Measurements from ENCODE around the gene PSG5.
"Not testable (repeated sequence)": the region's sequence is repeated elsewhere in the genome, so short reads cannot be mapped to it uniquely, and the experiment has no call there.

The PSG5 gene

DNA sequence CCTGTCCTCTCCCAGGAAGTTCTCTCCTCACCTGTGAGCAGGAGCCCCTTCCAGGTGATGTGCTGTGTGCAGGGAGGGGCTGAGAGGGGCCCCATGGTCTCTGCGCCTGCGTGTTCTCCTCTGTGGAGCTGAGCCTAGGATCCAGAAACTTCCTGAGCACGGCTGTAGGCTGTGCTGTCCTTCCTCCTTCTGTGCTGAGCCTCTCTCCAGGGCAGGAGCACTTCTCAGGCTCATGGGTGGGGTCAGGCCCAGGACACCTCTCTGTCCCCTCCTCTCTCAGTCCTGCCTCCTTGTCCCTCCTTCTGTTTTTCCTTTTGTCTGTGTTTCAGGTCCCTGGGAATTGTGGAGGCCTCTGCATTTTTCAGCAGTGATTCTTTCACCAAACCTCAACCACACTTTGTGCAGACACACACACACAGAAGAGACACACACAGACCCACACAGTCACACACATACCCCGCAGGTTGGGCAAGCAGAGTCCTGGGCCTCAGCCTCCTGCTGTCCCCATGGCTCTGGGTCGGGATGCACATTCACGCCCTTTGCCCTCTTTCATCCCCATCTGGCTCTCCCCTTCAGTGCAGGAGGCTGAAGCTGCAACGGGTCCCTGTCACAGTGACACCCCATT, at the start of gene PSG5:
Gene PSG5 (minus strand): TSS at position 226 of the 625 bp plus-strand sequence. CDS start 131 bp downstream, at position 95.
- DNase-seq (ENCODE audit: low spot score) = not testable (repeated sequence)

- DNase-seq (ENCODE audit: low spot score) = not testable (repeated sequence)
Measured at GRCh38 chr19:43235686-43236085, 49.4 kb upstream of the PSG5 start.

DNA sequence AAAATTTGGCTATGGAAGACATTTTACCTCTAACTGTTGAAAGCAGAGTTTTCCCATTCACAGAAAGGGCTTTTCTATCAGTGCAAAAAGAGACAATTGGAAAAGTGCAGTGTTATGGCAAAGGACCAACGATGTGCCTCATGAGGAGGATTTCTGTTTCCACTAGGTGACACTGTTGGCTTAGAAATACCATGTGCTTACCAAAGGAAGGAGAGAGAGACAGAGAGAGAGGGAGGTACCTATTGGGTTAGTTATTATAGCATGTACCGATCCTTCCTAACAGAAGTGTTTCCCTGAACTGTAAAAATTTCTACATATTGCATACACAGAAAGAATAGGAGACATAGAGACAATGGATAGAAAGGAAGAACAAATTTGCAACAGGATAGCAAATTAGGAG, 43.0 kb upstream of the PSG5 start:
- peak; percentile 1 for DNase-seq (ENCODE audit: low spot score)

DNA sequence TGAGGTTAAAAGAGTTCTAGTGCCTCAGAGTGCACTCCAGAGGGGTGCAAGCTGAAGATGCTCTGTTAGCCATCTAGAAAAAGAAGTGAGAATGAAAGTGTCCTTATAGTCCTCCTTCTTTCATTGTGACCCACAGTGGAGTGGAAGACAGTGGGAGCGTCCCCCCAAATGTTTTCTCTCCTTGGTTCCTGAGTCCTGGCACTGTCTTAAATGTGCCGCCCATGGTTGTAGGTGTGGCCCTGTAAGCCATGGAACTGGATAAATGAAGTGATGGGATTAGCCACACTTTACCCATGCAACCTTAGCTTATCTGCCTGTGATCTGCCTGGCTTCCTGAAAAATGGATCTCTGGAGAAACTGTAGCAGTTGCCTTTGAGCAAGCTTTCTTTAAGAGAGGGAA, 42.4 kb upstream of the PSG5 start:
- DNase-seq (ENCODE audit: low spot score) = not testable (repeated sequence)

DNA sequence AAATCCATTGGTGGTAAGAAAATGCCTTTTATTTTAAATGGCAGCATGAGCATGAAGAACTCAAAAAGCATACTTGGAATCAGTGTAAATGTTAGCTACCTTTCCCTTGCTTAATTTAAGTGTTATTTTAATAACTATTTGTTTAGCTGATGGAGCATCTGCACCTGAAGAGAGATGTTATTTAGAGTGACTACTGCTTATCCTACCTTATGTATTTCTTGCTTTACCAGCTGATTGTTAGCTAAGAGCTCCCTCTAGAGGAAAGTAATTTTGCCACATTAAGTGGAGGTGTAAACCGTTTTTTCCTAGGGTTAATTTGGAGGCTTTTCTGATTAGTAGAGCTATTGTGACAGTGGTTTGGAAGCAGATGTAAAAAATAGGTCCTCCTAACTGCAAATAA, 40.6 kb upstream of the PSG5 start:
- DNase-seq (ENCODE audit: low spot score) = not testable (repeated sequence)

DNA sequence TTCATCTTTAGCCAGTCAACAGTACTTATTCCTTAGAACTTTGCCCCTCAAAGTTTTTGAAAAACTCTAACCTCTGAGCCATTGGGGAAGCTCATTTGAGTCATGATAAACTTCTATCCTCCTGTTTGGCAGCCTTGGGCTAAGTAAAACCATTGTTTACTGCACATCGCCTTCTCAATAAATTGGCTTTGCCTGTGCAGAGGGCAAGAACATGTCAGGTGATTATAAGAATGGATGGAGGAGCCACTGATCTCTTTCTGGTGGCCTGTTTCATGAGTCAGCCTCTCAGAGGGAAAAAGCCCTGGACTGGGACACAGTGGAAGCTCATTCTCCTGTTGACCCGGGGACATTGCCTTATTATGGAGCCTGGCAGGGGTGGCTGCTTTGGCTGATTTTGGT, 38.5 kb upstream of the PSG5 start:
- DNase-seq (ENCODE audit: low spot score) = no peak

DNA sequence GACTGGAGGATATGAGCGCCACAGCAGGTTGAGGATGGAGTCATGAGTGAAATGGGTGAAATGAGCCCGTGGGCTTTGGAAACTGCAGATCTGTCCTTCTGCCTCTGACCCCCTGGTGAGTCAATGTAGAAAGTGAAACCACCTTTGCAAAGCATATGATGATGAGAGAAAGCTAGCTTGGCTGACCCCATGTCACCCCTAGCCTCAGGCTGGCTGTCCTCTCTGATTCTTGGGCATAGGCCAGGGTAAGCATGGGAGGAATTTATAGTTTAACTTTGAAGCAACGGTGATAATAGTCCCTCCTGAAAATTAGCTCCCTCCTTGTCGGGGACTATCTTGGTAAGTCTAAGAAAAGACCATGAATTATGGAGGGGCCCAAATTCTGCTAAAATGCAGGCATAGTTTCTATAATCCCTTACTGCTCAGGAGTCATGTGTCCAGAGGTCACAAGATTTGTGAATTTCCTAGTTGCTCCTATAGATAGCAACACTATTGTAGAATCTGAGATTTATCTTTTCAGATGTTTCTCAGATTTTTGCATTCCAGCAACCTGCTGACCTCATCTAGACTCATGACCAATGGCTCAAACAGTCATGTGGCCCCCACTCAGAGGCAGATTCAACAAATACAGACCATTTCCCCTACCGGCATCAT, 38.0 kb upstream of the PSG5 start:
- not testable (repeated sequence) for DNase-seq (ENCODE audit: low spot score)

DNA sequence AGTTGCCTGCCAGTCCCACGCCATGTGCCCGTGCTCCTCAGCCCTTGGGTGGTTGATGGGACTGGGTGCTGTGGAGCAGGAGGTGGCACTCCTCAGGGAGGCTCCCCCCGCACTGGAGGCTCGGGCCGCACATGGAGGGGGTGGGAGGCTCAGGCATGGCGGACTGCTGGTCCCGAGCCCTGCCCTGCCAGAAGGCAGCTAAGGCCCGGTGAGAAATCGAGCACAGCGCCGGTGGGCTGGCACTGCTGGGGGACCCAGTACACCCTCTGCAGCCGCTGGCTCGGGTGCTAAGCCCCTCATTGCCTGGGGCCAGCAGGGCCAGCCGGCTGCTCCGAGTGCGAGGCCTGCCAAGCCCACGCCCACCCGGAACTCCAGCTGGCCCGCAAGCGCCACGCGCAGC, 35.6 kb upstream of the PSG5 start:
- DNase-seq (ENCODE audit: low spot score) = not testable (repeated sequence)

DNA sequence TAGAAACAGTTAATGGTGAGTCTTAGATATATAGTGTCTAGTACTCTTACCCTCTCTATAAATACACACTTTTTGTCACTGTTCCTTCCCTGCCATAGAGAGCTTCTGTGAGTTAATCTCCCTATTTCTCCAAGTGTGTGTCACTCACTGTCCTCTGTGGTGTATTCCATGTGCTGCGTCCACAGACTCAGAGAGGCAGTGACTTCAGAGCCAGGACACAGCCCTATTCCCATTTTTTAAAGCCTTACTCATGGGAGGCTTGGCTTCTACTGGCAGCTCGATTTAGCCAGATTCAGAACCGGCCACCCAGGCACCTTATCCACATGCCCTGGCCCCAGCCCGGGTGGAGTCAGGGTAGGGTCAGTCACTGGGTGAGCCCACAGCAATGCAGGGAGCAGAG, 32.8 kb upstream of the PSG5 start:
- DNase-seq (ENCODE audit: low spot score) = not testable (repeated sequence)

DNA sequence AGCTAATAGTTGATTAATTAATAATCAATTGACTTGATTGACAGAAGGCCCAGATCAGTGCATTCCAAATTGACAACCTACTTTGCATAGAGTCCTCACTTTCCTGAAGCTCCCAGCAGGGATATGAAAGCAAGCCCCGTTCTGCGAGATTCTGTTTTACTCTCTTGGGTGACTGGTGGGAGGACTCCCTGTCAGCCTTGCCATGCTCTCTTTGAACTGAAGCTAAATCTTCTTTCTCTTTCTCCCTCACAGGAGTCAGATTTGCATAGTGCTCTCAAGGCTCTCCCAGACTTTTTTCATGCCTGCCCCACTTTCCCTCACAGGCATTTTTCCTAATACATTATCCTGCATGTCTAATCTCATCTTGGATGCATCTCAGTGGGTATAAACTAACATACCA, 29.5 kb upstream of the PSG5 start:
- not testable (repeated sequence) for DNase-seq (ENCODE audit: low spot score)

GRCh38 chr19:43207991-43208390, 21.7 kb upstream of the PSG5 start:
- no peak for DNase-seq (ENCODE audit: low spot score)

- DNase-seq (ENCODE audit: low spot score) = not testable (repeated sequence)
Measured at GRCh38 chr19:43207174-43207573, 20.8 kb upstream of the PSG5 start.

DNA sequence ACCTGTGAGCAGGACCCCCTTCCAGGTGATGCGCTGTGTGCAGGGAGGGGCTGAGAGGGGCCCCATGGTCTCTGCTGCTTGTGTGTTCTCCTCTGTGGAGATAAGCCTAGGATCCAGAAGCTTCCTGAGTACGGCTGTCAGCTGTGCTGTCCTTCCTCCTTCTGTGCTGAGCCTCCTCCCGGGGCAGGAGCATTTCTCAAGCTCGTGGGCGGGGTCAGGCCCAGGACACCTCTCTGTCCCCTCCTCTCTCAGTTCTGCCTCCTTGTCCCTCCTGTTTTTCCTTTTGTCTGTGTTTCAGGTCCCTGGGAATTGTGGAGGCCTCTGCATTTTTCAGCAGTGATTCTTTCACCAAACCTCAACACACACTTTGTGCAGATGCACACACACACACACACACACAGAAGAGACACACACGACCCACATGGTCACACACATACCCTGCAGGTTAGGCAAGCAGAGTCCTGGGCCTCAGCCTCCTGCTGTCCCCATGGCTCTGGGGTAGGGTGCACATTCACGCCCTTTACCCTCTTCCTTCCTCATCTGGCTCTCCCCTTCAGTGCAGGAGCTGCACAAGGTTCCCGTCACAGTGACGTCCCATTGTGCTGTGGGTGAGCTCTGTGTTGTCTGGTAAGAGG, 19.3 kb upstream of the PSG5 start, which contains the start of gene PSG4:
Gene PSG4 (minus strand): TSS at position 168 of the 635 bp plus-strand sequence. CDS start 102 bp downstream, at position 66.
- DNase-seq (ENCODE audit: low spot score) = not testable (repeated sequence)

- not testable (repeated sequence) for DNase-seq (ENCODE audit: low spot score)
Measured at GRCh38 chr19:43203611-43204010, 17.3 kb upstream of the PSG5 start.

- not testable (repeated sequence) for DNase-seq (ENCODE audit: low spot score)
Measured at GRCh38 chr19:43201891-43202290, 15.6 kb upstream of the PSG5 start.

- DNase-seq (ENCODE audit: low spot score) = peak; percentile 21
Measured at GRCh38 chr19:43201337-43201801, 15.0 kb upstream of the PSG5 start.

DNA sequence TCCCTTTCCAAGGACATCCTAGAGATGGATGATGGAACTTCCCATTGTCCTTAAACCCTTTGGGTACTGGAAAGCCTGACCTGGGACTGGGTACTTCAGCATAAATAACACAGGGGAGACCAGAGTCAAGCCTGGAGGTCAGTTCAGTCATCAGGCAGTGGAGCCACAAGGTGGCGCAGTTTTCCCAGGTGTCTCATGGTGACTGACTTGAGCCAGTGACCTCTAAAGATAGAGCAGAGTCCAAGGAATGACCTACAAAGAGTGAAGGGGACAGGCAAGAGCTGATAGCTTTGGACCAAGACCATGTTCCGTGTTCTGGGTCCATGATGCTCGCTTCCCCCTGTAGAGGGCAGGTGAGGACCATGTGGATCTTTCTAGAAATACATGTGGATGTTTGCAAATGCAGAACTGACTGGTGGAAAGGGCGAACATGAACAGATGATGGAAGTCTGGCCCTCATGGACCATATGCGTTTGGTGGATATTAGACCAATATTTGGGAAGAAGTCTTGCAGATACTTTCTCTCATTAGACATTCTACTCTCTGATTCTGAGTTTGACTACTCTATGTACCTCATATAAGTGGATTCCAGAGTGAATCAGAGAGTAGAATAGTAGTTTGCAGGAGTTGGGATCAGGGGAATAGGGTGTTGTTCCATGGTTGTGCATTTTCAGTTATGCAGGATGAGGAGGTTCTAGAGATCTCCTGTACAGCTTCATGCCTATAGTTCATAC, 12.5 kb upstream of the PSG5 start:
- not testable (repeated sequence) for DNase-seq (ENCODE audit: low spot score)

- DNase-seq (ENCODE audit: low spot score) = not testable (repeated sequence)
Measured at GRCh38 chr19:43197666-43198397, 11.5 kb upstream of the PSG5 start.

DNA sequence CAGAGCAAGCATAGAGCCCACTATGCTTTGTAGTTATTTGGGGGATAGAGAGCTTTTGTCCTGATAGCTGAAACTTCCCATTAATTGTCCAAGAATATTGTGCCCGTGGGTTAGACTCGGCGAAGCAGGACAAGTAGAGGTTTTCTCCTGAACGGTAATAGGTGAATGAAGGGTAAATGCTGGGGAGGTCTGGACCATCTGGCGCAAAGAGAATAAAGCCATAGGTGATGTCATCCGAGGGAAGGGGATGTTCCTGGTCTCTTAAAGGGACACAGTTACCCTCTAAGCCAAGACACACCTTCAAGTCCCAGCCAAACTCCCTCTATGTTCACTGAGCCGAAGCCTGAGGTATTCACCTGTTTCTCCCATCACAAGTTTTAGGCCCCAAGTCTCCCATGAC, 8.1 kb upstream of the PSG5 start:
- DNase-seq (ENCODE audit: low spot score) = not testable (repeated sequence)

DNA sequence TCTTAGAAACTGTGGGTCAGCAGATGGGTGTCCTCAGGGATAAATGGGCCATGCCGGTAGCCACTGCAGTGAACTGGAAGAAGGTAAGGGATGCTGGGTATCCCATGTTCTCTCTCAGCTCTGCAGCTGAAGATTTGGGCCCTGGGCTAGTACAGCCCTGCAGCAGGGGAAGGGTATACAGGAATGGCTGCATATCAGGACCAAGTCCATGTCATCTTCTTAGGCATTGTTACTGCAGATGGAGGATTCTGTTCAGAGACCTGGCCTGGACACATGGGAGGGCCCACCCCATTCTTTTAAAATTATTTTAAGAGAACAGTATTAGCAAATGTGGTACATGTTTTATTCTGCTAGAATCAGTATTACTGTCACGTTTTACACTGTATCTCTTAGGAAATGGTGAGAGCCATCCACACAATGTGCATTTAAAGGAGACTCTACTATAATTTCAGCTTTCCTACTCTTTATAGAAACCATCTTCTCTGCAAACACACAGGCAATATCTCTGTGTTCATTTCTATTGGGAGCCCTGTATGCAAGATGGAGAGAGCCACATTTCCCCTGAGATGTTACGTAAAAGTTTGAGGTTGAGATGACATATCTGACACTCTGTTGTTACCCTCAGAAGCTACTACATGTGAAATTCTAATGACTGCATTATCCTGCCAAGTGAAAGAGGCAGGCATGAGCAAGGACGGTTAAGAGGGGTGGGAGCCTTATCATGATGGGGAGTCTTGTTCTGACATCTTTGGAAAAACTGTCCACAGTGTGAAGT, 6.2 kb upstream of the PSG5 start:
- DNase-seq (ENCODE audit: low spot score) = not testable (repeated sequence)

GRCh38 chr19:43188092-43188491, 1.8 kb upstream of the PSG5 start:
- not testable (repeated sequence) for DNase-seq (ENCODE audit: low spot score)

Data from GM03348 (cell line).